GM19395 (cell line): ENCODE data around the gene ST3GAL4.

Source experiments
- ATAC-seq: cut with Tn5 transposase; IDR thresholded peaks from one replicate; pipeline ENCODE4 v1.9.1; 2021; ENCODE audit warnings: mild to moderate bottlenecking, moderate library complexity; ENCODE audit not compliant: unreplicated experiment

ST3GAL4 gene

DNA sequence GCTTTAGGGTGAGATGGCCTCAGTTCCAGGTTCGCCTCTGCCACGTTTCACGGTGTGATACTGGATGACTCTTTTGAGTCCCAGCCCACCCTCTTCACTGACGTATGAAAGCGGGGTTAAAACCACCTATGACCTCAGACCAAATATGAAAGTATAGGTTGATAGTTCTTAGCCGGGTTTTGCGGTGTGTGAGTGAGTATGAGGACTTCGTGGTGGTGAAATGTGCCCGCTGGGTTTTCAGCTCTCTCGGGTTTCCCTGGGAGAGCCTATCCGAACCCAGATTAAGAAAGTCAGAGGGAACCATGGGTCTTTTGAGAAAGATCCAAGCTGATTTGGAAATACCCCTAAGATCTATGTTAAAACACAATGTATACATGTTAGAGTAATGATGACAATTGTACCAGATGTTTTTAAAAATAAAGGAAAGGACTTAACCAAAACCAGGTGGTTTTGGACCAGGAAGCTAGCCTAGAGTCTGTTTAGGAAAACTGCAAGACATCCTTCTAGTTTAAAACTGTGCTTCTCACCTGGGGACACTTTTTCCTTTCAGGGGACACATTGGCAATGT, 25.8 kb upstream of the ST3GAL4 start:
- no peak for ATAC-seq

DNA sequence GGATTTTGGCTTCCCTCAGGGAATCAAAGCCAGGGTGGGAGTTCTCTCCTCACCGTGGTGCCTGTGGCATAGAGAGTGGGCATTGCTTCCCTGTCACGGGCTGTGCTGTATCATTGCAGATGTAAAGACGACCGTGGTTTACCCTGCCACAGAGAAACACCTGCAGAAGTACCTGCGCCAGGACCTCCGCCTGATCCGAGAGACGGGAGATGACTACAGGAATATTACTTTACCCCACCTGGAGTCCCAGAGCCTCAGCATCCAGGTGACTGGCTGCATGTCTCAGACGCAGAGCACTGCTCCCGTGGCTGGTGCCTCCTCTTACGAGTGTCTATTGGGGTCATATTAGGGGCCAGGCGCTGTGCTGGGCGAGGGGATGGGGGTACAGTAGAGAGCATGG, 24.2 kb upstream of the ST3GAL4 start:
- ATAC-seq, result no peak

DNA sequence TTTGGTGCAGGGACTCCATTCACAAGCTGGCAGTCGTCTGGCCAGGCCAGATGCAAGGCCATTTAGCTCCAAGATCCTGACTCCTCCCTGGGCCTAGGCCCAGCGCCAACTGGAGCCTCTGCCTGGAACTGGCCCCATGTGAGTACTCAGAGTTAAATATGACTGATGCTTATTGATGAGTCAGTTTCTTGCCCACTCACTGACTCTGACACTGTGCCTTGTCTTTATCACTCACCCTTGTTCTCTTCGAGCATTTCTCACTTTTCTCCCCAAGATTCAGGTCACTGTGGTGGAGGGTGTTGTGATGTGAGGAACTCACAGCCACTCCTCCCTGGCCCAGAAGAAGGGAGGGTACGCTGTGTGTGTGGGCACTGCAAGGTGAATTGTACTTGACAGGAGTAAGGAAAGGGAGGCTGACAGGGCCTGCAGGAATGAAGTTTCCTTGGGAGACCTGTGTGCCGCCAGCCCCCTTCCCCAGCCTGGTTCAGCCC, 23.2 kb upstream of the ST3GAL4 start:
- ATAC-seq, result no peak

DNA sequence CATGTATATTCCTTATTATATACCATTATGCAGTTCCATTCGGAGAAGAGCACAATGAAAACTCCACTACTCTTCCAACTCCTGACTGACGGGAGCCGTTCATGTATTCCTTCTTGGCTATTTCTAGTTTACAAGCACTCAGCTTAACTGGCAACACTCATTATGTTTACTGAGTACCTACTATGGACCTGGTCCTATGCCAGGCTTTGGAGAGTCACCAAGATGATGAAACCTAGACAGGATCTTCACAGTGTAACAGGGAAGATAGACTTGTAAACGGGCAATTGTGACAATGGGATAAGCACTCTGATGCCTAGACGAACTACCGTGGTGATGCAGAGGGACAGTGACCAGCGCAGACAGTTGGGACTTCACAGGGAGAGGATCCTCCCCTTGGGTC, 22.3 kb upstream of the ST3GAL4 start:
- no peak for ATAC-seq

DNA sequence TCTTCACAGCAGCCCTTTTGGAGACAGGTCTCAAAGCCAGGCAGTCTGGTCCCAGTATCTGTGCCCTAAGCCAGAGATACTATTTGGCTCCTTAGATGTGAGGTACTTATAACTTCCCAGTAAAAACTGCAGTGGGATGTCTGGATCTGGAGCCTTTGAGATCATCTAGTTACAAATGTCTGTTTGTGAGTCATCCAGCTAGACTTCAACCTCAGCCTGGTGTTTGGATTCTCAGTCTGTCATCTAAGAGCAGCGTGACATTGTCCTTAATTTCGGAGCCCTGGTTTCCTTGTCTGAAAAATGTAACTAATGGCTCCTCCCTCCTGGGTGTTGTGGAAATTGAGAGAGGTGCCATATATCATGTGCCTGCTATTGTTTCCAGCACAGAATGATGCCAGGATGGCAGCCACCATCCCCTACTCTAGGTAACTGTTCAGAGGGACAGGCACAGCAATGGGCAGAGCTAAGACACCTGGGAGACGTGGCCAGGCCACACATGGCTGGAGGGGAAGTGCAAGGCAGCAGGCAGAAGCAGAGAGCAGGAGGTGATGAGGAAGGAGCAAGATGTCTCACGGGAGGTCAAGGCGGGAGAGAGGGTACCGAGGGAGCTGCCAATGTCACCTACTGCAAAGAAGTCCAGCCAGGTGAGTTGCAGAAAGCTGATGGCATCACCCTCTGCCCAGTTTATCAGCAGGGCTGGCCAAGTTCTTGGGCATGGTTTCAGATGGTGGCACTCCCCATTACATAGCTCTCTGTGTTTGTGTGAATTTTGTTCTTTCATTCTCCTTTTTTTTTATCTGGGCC, 20.6 kb upstream of the ST3GAL4 start:
- ATAC-seq, result no peak

DNA sequence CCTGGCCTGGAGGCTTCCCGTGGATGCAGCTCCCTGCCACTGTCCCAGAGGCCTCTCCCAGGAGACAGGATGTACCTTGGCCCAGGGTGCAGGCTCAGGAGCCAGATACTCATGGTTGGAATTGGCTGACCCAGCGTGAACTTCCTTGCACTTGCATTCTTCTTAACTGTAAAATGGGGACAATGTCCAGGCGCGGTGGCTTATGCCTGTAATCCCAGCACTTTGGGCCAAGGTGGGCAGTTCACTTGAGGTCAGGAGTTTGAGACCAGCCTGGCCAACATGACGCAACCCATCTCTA, 20.1 kb upstream of the ST3GAL4 start:
- ATAC-seq, result no peak

DNA sequence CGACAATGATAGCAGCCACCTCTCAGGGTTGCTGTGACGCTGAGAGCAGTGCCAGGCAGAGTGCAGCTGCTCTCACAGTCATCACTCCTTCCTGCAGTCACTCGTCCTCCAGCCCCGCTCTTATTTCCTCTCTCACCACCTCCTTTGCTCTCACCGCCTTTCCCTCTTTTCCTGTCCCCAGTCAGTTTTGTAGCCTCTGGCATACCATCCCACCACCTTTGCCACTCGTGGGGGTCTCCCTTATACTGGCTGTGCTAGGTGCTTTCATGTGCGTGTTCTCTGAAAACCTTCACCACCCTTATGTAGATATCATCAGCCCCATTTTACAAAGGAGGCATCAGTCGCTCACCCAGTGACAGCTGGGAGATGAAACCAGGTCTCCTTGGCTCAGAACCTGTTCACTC, 19.3 kb upstream of the ST3GAL4 start:
- no peak for ATAC-seq

DNA sequence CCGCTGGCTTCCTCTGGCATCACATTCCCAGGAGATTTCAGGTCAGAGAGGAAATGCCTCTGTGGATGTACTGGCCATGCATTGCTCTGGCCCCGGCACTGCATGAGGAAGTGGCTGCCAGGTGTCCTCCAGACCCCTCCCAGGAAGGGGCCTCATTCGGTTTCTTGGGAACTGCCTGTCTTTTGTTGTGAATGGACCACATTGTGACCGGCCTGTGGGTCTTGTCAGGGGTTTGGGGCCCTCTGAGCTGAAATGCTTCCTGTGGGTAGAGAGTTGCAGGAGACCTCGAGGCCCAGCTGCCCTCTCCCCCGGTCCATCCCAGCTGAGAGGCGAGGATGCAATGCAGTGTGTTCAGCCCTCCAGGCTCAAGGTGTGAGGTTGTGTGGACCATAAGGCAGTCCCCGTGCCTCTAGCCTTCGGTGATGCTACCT, 18.8 kb upstream of the ST3GAL4 start:
- no peak for ATAC-seq

DNA sequence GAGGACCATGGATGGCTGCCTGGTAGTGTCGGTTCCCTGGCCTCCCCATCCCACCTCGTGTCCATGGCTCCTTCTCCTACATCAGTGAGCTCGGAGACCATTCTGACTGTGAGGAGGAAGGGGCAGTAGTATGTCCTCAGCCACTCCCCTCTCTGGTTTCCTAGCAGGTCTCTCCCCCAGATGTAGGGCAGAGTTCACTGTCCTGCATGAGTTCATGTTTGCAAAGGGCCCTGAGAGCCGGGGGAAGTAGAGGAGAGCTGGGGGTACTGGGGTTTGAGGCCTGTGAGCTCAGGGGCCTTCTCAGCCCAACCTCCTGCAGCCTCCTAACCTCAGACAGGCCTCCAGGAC, 18.4 kb upstream of the ST3GAL4 start:
- ATAC-seq, result no peak

DNA sequence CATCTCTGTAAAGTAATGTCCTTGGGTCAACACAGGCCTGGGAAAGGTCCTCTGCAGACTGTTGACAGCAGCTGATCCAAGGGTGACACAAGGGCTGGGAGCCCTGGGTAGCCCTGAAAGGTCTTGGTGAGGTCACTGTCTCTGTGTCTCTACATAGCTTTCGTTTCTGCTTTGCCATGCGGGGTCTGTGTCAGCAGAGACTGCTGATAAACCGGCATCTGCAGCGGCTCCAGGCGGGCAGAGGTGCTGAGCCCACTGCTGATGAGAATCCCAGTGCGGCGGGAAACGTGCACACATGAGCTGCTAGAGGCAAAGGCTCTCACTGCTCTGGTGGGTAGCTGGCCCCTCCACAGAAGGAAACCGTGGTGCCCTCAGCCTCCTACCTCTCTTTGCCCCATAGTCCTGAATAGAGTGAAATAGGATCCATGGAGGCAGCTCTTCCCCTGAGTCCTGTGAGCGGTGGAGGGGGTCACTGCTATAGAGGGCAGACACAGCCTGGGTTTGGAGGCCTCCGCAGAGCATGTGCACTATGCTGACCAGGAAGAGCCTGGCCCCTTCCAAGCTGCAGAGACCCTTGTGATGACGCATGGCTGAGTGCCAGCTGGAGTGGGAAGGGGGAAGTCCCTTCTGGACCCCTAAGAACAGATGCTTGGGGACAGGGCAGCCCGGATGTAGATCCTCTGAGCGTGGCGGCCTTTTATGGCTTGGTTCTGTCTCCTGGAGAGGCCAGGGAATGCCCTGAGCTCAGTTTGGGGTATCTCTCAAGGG, 17.8 kb upstream of the ST3GAL4 start:
- ATAC-seq, result no peak

DNA sequence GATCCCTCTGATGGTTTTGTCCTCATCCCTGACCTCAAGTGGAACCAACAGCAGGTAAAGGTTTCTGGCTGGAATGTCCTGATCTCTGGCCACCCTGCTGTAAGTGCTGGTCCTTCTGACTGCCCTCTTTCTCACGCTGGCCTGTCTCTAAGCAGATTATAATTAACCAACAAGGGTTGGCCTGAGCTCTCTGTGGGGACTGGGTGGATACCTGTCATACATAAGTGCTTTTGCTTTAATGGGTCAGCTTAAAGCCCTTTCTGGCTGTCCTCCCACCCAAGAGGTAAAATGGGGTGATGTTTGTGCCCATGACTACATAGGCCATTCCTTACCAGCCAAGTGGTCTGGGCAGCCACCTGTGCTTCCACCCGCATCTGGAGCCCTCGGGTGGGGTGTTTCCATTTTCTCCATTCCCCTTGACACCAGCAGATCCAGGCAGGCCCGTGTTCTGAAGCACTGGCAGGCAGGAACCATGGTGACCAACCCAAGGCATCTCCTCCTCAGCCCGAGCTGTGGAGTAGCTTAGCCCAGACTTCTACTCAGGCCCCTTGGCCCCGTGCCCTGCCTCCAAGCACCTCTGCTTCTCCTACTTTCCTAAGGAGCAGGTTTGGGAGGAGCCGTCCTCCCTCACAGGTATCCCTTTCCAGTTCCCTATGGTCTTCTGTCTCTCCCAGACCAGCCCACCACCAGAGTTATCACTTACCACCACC, 17.0 kb upstream of the ST3GAL4 start:
- ATAC-seq, result no peak

DNA sequence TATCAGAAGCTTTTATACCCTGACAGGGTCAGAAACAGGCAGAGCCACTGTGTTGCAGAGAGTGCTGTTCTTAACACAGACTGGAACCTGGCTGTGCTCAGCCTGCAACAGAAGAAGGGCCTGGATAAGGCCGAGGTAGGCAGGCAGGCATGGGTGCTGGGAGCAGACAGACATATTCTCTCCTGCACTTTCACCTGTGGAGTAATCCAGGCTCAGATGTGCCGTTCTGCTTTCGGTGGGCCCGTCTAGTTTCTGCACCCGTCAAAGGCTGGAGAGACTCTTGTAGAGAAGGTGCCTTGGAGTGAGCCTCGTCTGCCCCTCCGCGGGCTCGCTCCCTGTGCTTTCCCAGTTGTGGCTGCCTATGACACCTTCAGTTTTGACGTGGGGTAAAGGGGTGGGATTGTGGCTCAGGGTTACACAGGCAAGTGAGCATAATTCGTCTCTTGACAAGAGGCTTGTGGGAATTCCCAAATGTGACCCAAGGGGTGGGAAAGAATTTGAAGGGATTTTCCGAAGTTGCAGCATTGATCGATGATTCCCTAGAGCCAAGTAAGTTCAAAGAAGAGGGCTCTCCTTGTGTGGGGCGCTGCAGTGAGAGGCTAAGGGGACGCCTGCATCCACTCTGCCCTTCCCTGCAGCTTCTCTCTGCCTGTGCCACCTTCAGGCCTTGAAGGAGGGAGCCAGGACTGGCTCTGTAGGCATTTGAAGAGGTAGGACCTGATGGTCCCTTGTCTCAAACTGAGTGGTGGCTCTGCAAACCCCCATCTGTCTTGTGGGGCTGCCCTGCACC, 16.2 kb upstream of the ST3GAL4 start:
- ATAC-seq, result no peak

DNA sequence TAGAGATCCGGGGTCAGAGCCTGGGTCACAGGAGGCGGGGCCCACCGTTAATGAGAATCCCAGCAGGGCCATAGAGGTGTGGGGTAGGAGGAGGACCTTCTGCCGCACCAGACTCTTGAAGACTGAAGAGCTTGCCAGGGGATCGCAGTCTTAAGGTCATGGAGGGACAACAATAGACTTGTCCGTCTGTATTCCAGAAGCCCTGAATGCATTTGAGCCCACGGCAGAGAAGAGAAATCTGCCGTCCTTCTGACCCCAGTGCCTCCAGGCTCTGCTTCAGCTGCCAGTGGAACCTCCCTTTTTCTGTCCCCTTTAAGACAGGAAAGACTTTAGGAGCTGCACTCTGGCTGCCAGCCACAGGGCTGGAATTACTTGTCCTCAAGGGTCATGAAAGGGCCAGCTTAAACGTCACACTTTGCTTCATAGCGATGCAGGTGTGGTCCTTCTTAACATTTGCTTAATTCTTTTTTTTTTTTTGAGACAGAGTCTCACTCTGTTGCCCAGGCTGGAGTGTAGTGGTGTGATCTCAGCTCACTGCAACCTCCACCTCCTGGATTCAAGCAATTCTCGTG, 15.5 kb upstream of the ST3GAL4 start:
- no peak for ATAC-seq

DNA sequence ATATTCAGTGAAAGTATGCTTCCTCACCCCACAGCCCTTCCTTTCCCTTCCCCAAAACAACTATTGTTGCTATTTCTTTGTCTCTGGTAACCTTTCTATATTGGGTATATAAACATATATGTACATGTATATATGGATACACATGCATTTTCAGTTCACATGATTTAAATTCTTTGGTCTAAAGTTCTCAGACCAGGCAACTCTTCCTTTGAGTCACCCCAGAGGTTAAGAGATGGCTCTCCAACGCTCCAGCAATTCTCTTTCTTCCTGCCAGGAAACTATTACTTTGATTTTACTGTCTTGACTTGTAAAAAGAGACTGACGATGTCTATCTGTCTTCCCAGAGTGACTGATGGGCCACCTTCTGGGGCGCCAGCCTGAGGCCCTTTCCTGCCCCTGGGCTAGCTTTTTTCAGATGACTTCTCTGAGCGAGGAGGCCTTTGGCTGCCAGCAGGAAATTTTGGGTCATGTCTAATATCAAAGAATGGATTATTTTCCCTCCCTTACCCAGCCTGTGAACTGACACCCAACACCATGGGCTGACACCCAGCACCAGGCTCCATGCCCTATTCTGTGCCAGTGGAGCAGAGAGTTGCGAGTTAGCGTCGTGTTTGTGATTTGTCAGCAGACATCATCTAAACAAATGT, 14.4 kb upstream of the ST3GAL4 start:
- no peak for ATAC-seq

DNA sequence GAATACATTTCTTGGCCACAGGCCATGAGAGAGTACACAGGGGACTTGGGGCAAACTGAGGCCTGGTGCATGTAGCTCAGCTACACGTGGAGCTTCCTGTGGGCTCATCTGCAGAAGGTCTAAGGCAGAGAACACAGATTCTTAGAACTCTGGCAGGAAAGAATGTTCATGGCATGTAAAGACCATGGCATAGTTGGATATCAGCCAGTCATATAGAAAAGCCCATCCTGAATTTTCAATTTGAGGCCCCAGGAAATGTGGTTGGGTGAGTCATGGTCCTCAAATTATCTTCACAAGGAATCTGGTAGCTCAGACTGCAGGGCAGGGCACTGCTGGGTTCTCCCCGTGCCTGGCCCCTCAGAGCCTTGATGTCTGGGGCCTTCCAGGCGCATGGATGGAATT, 13.7 kb upstream of the ST3GAL4 start:
- ATAC-seq, result no peak

DNA sequence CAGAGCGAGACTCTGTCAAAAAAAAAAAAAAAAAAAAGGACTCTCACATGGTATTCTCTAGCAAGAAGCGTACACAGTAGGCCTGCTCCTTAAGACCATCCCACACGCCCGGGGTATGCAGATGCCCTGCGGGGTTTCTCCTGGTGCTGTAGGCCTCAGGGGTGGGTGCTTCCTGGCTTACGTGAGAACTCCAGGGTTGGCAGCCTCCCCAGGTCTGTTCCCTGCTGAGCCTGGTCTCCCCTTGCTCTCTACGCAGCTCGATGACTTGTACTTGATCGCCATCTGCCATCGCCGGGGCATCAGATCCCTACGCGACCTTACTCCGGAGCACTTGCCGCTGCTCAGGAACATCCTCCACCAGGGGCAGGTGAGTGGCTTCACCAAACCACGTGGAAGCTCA, 12.4 kb upstream of the ST3GAL4 start:
- no peak for ATAC-seq

DNA sequence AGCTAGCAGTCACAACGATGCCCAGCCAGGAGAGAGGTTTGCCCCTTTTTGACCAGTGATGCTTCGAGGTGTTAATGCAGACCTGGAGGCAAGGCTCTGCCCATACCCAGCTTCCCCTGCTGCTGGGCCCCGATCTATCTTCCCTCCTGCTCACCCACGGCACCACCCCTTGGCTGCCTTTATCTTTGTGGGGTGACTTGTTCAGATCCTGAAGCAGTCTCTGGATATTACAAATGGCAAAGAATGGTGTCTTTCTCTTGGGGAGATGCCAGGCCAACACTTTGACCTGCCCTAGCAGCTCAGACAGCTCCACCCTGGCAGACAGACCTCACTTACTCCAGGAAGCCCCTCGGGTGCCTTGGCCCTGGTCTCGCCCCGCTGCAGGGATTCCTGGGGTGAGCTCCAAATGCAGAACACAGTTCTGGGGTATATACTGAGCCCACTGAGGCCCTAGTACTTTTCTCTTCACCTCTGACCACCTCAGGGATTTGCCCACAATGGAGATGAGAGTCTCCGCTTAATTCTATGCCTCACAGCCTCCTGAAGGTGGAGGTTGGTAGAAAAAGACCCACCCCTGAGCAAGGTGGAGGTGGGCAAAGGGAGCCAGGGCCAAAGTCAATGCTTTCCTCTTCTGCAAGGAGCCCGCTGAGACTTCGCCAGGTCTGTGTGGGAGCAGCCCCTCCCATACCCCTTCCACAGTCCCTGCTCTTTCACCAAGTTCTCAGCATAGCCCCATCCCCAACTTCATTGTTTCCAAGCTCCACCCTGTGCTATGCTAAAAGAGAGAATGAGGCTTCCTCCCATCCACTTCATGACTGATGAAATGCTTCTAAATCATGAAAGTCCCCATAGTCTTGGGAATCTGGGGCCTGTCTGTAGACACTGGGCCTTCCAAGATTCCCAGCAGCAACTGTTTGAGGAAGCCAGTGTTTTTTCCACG, 11.1 kb upstream of the ST3GAL4 start:
- no peak for ATAC-seq

DNA sequence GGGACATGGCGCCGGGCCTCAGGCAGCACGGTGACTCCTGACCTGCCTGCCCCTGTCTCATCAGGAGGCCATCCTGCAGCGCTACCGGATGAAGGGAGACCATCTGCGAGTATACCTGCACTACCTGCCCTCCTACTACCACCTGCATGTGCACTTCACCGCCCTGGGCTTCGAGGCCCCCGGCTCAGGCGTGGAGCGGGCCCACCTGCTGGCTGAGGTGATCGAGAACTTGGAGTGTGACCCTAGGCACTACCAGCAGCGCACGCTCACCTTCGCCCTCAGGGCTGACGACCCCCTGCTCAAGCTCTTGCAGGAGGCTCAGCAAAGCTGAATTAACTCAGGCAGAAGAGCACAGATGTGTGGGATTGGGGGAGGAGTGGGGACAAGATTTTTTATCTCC, 10.2 kb upstream of the ST3GAL4 start:
- no peak for ATAC-seq
